K562 (cell line): ENCODE measurements around the gene HSPA5. TPM values are rescaled to one million over a fixed set of nuclear protein-coding genes. Genes with fewer than 3 reads are reported as not detected.

Experiments used
- CREM ChIP-seq: IDR thresholded peaks from 2 replicates; pipeline ENCODE4 v1.6.1; 2014; ENCODE audit warnings: antibody characterized with exemption, low read depth
- CTBP1 ChIP-seq: fragments of 450-650 bp; IDR thresholded peaks from 2 replicates; pipeline ENCODE4 v1.6.1; 2016; ENCODE audit warnings: borderline replicate concordance
- HINFP ChIP-seq: fragments of 450-650 bp; conservative IDR thresholded peaks from 2 replicates; pipeline ENCODE4 v1.6.1; 2016; ENCODE audit warnings: missing genetic modification characterization, low read depth, mild to moderate bottlenecking, control low read depth, missing compliant biosample characterization
- MAX ChIP-seq: sonication (generic); formaldehyde crosslinking; IDR thresholded peaks from 2 replicates; pipeline ENCODE4 v1.9.0; 2022; ENCODE audit warnings: mild to moderate bottlenecking, missing genetic modification reagents
- NFRKB ChIP-seq: fragments of 450-650 bp; IDR thresholded peaks from 2 replicates; pipeline ENCODE4 v1.6.1; 2016; ENCODE audit warnings: low read depth
- POLR2AphosphoS5 ChIP-seq: IDR thresholded peaks from 2 replicates; pipeline ENCODE4 v1.6.1; 2011; ENCODE audit warnings: mild to moderate bottlenecking, low read depth, low read length, moderate library complexity; ENCODE audit not compliant: control insufficient read depth, insufficient read depth
- RAD51 ChIP-seq: fragments of 450-650 bp; IDR thresholded peaks from 2 replicates; pipeline ENCODE4 v1.7.1; 2016; ENCODE audit warnings: low read depth, mild to moderate bottlenecking, borderline replicate concordance
- RREB1 ChIP-seq: fragments of 250-450 bp; sonication (Bioruptor Pico); IDR thresholded peaks from 2 replicates; pipeline ENCODE4 v1.4.0; 2020
- ZC3H8 ChIP-seq: fragments of 450-650 bp; IDR thresholded peaks from 2 replicates; pipeline ENCODE4 v1.6.1; 2017
- ZMIZ1 ChIP-seq, 2 experiments: fragments of 150-350 bp in 1 of 2; IDR thresholded peaks; 2 replicates each; pipeline ENCODE4 v1.6.1; 2012 to 2016; ENCODE audit warnings: low read depth in 2 of 2, low read length in 2 of 2, mild to moderate bottlenecking in 1 of 2, moderate library complexity in 1 of 2
- ZNF583 ChIP-seq: fragments of 250-450 bp; sonication (Bioruptor Pico); IDR thresholded peaks from 2 replicates; pipeline ENCODE4 v1.4.0; 2020
- ZNF740 ChIP-seq, 3 experiments: fragments of 200-800 bp in 1 of 3; sonication (Bioruptor generic) in 1 of 3; sonication (generic) in 1 of 3; formaldehyde crosslinking in 1 of 3; IDR thresholded peaks; 2 replicates each; pipeline versions ENCODE4 v1.6.1 to v1.8.0; 2016 to 2022; ENCODE audit warnings: mild to moderate bottlenecking in 2 of 3, missing compliant biosample characterization in 2 of 3, missing genetic modification characterization in 2 of 3, missing genetic modification reagents in 1 of 3
- polyA plus RNA-seq, 8 experiments: library from polyadenylated mRNA; depleted of rRNA in 4 of 8; stranded (reverse) in 5 of 8; unstranded in 3 of 8; fragments of >200 nt; fragmentation: Nextera tagmentation in 2 of 8; fragmentation: Illumina TruSeq in 1 of 8; extraction: Ambion mirVana in 2 of 8; extraction: Trizol in 1 of 8; gene quantifications; 2 replicates each; pipeline versions ENCODE4 v1.2.1 to v1.2.3, GENCODE V29; 2011 to 2014; ENCODE audit warnings: inconsistent platforms in 1 of 8, missing spikeins in 1 of 8
- total RNA-seq, 7 experiments: library from RNA; depleted of rRNA in 6 of 7; stranded (reverse); fragments of >200 nt in 6 of 7; fragmentation: Illumina TruSeq in 2 of 7; extraction: Trizol in 2 of 7; gene quantifications; 2 replicates each; pipeline versions ENCODE4 v1.2.1 to v1.2.3, GENCODE V29; 2011 to 2021; ENCODE audit warnings: low replicate concordance in 1 of 7

Gene HSPA5
- total and polyA plus RNA-seq, 9 of the 15 experiments (the other 6 are each of a cell fraction or from before 2014, with no cell fraction given) = 48.0 to 265 (median 113) TPM

GRCh38 chr9:125261501-125262293 lies 20.6 kb upstream of the HSPA5 start, which contains the start of gene GAPVD1 (continued):
- TF ChIP-seq ZMIZ1 (IDR thresholded peaks at IDR 0.05; ENCODE audit: low read depth in 2 of 2, low read length in 2 of 2) (no peak), NFRKB (peak; percentile 17), RREB1 (0 out of 2 replicates have a peak, but pooled peaks have one; percentile 60), CREM (peak; percentile 71), MAX (CRISPR knock-in tag) (0 out of 2 replicates have a peak, but pooled peaks have one; percentile 25), CTBP1 (no peak; the same call in 1 of the 2 replicates), ZNF583 (CRISPR knock-in tag) (0 out of 2 replicates have a peak, but pooled peaks have one; percentile 63), POLR2AphosphoS5 (peak; percentile 84), RAD51 (peak; percentile 66; the same call in 1 of the 2 replicates), HINFP (tag) (no peak), ZNF740 (CRISPR knock-in tag; IDR thresholded peaks at IDR 0.05) (peak; percentile 48), ZNF740 (tag; IDR thresholded peaks at IDR 0.05) (no peak), ZC3H8 (no peak)
